IPS DF 4.7 (cell line): Measurements from ENCODE around the gene POLR3GL.

Experiments used
- DNase-seq: peaks from one replicate; pipeline ENCODE4 v3.0.0-alpha.2; 2013; ENCODE audit warnings: low spot score; ENCODE audit errors: extremely low read depth

Gene POLR3GL

GRCh38 chr1:145949219-145949618 is 15.3 kb upstream of the POLR3GL start:
- DNase-seq: no peak

GRCh38 chr1:145951526-145951925 is 13.0 kb upstream of the POLR3GL start:
- no peak for DNase-seq

GRCh38 chr1:145952903-145953302 is 11.6 kb upstream of the POLR3GL start:
- DNase-seq: no peak

GRCh38 chr1:145953861-145954260 is 10.6 kb upstream of the POLR3GL start:
- no peak for DNase-seq

- DNase-seq: no peak
Observed at GRCh38 chr1:145955436-145955835, 9.1 kb upstream of the POLR3GL start.

- DNase-seq: no peak
Observed at GRCh38 chr1:145956361-145956760, 8.1 kb upstream of the POLR3GL start.

GRCh38 chr1:145956781-145957442 is 7.6 kb upstream of the POLR3GL start:
- DNase-seq: no peak

- peak; percentile 92 for DNase-seq
Observed at GRCh38 chr1:145957443-145958319, 6.8 kb upstream of the POLR3GL start, which contains the start of gene LIX1L. Gene LIX1L, minus strand, starts transcription at chr1:145958017. Its CDS starts 90 bp downstream, at chr1:145957927.

- DNase-seq: no peak
Observed at GRCh38 chr1:145958734-145959133, 5.8 kb upstream of the POLR3GL start.

GRCh38 chr1:145959333-145959732 is 5.2 kb upstream of the POLR3GL start:
- no peak for DNase-seq

- no peak for DNase-seq
Observed at GRCh38 chr1:145959957-145960467, 4.5 kb upstream of the POLR3GL start.

GRCh38 chr1:145960468-145961108 is 3.9 kb upstream of the POLR3GL start:
- DNase-seq: no peak

GRCh38 chr1:145961109-145961424 is 3.4 kb upstream of the POLR3GL start:
- DNase-seq: no peak

- DNase-seq: no peak
Observed at GRCh38 chr1:145961425-145962156, 2.9 kb upstream of the POLR3GL start.

GRCh38 chr1:145962157-145963102 is 2.1 kb upstream of the POLR3GL start:
- no peak for DNase-seq

GRCh38 chr1:145963265-145964019 is 1.0 kb upstream of the POLR3GL start:
- no peak for DNase-seq

GRCh38 chr1:145965119-145965744 is 742 bp downstream of the POLR3GL start:
- no peak for DNase-seq

- no peak for DNase-seq
Observed at GRCh38 chr1:145967288-145967687, 2.8 kb downstream of the POLR3GL start.

- no peak for DNase-seq
Observed at GRCh38 chr1:145972580-145972979, 8.1 kb downstream of the POLR3GL start.
